Mesendoderm (in vitro differentiated cells): ENCODE results near the gene FOLH1.
"Not testable (repeated sequence)": the region's sequence is repeated elsewhere in the genome, so short reads cannot be mapped to it uniquely, and the experiment has no call there.

Experiments used
- DNase-seq: peaks from one replicate; pipeline ENCODE4 v3.0.0; 2013
- H2AK5ac ChIP-seq: 2 replicates; pipeline ENCODE4 v1.6.1; 2013; ENCODE audit warnings: low read length, inconsistent platforms
- H2BK120ac ChIP-seq: 2 replicates; pipeline ENCODE4 v1.6.1; 2013; ENCODE audit warnings: low read depth, mild to moderate bottlenecking, low read length, moderate library complexity, mixed read lengths
- H2BK15ac ChIP-seq: replicated peaks from 2 replicates; pipeline ENCODE4 v1.6.1; 2013; ENCODE audit warnings: low read depth, mild to moderate bottlenecking, moderate library complexity
- H2BK5ac ChIP-seq: 2 replicates; pipeline ENCODE4 v1.6.1; 2013; ENCODE audit warnings: low read length, inconsistent platforms
- H3K18ac ChIP-seq: 2 replicates; pipeline ENCODE4 v1.6.1; 2013; ENCODE audit warnings: mild to moderate bottlenecking, low read length, mixed read lengths
- H3K23ac ChIP-seq: one replicate; pipeline ENCODE4 v1.6.1; 2013; ENCODE audit warnings: low read length
- H3K27ac ChIP-seq: 2 replicates; pipeline ENCODE4 v1.5.1; 2013; ENCODE audit warnings: low read depth, mild to moderate bottlenecking, inconsistent platforms, low read length, moderate library complexity
- H3K27me3 ChIP-seq: 2 replicates; pipeline ENCODE4 v1.6.1; 2013; ENCODE audit warnings: low read length, control low read depth, mild to moderate bottlenecking, inconsistent platforms; ENCODE audit not compliant: insufficient read depth, poor library complexity
- H3K36me3 ChIP-seq: 2 replicates; pipeline ENCODE4 v1.6.1; 2013; ENCODE audit warnings: low read length, inconsistent platforms; ENCODE audit not compliant: control insufficient read depth, insufficient read depth
- H3K4ac ChIP-seq: one replicate; pipeline ENCODE4 v1.6.1; 2013; ENCODE audit warnings: low read depth, mild to moderate bottlenecking, low read length, moderate library complexity
- H3K4me1 ChIP-seq: 2 replicates; pipeline ENCODE4 v1.6.1; 2013; ENCODE audit warnings: low read depth, low read length, inconsistent platforms; ENCODE audit not compliant: control insufficient read depth
- H3K4me2 ChIP-seq: 2 replicates; pipeline ENCODE4 v1.6.1; 2013; ENCODE audit warnings: low read length
- H3K4me3 ChIP-seq: 2 replicates; pipeline ENCODE4 v1.5.1; 2013; ENCODE audit warnings: mild to moderate bottlenecking, low read length
- H3K56ac ChIP-seq: one replicate; pipeline ENCODE4 v1.6.1; 2013; ENCODE audit warnings: low read length
- H3K79me1 ChIP-seq: 2 replicates; pipeline ENCODE4 v1.6.1; 2013; ENCODE audit warnings: low read length, inconsistent platforms
- H3K79me2 ChIP-seq: 2 replicates; pipeline ENCODE4 v1.6.1; 2013; ENCODE audit warnings: mild to moderate bottlenecking, low read length; ENCODE audit not compliant: control insufficient read depth, insufficient read depth
- H3K9ac ChIP-seq: 2 replicates; pipeline ENCODE4 v1.6.1; 2013; ENCODE audit warnings: low read length, inconsistent platforms
- H4K5ac ChIP-seq: one replicate; pipeline ENCODE4 v1.6.1; 2013; ENCODE audit warnings: low read length
- H4K8ac ChIP-seq: one replicate; pipeline ENCODE4 v1.6.1; 2013; ENCODE audit warnings: low read depth, mild to moderate bottlenecking, control low read depth, low read length, moderate library complexity
- WGBS: extraction: QIAGEN DNeasy Blood & Tissue Kit; methylation state at CpG from one replicate; pipeline ENCODE4 v1.1.7; 2013; ENCODE audit warnings: low lambda C conversion rate, missing lambda C conversion rate; ENCODE audit not compliant: insufficient coverage; ENCODE audit errors: extremely low coverage; 5-methylcytosine and 5-hydroxymethylcytosine counted together

Gene FOLH1

DNA sequence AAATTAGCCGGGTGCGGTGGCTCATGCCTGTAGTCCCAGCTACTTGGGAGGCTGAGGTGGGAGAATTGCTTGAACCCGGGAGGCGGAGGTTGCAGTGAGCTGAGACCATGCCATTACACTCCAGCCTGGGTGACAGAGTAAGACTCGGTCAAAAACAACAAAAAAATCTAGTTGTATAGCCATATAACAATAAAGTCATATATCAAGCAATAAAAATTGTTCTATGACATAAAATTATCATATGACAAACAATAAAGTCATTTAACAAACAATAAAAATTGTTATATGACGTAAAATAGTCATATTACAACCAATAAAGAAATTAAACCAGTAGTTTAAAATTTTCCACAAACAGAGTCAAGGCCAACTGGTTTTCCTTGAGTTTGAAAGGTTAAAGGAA is 12.4 kb downstream of the FOLH1 start:
- not testable (repeated sequence) for H3K79me1 ChIP-seq, H3K4me3 ChIP-seq, H2BK5ac ChIP-seq, H3K4ac ChIP-seq, H3K18ac ChIP-seq, H2AK5ac ChIP-seq, H3K27ac ChIP-seq, H4K5ac ChIP-seq, H3K4me2 ChIP-seq, H3K27me3 ChIP-seq, H4K8ac ChIP-seq, DNase-seq, H3K79me2 ChIP-seq, H3K23ac ChIP-seq, H3K9ac ChIP-seq, H2BK120ac ChIP-seq, H3K4me1 ChIP-seq, H2BK15ac ChIP-seq, H3K56ac ChIP-seq, H3K36me3 ChIP-seq
- WGBS: no CpG with 5 or more reads among the region's 6 CpGs

GRCh38 chr11:49190287-49190686 is 18.1 kb downstream of the FOLH1 start:
- H3K18ac ChIP-seq, H3K9ac ChIP-seq, H2BK120ac ChIP-seq, H3K79me2 ChIP-seq, H3K23ac ChIP-seq, H3K4me2 ChIP-seq, H3K27ac ChIP-seq, H2BK15ac ChIP-seq, H4K8ac ChIP-seq, H4K5ac ChIP-seq, H3K79me1 ChIP-seq, H2BK5ac ChIP-seq, H3K4me3 ChIP-seq, H3K4me1 ChIP-seq, H3K56ac ChIP-seq, H3K36me3 ChIP-seq, H3K27me3 ChIP-seq, H2AK5ac ChIP-seq, DNase-seq, H3K4ac ChIP-seq: not testable (repeated sequence)
- no CpG with 5 or more reads among the region's 2 CpGs for WGBS

DNA sequence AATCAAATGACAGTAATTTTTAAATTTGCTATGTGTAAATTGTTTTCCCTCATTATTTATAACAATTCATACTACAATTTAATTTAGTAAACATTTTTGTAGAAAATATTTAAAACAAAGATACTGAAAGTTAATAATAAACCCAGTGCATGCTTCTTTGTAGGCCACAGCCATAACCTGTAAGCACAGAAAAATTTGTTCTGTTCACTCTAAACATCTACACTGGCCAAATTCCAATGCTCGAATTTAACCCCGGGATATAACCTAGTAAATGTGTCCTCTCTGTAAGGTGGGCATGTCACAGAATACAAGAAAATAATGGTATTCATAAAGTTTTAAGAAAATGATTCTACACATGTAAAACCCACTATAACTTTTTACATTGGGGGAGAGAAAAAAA is 22.2 kb downstream of the FOLH1 start:
- not testable (repeated sequence) for H4K8ac ChIP-seq, H3K27me3 ChIP-seq, DNase-seq, H3K9ac ChIP-seq, H3K79me2 ChIP-seq, H3K56ac ChIP-seq, H2BK15ac ChIP-seq, H3K4me2 ChIP-seq, H2BK120ac ChIP-seq, H3K18ac ChIP-seq, H3K4me3 ChIP-seq, H3K79me1 ChIP-seq, H3K27ac ChIP-seq, H3K23ac ChIP-seq, H3K4me1 ChIP-seq, H3K36me3 ChIP-seq, H2BK5ac ChIP-seq, H2AK5ac ChIP-seq, H4K5ac ChIP-seq, H3K4ac ChIP-seq
- no CpG with 5 or more reads among the region's 2 CpGs for whole genome bisulfite sequencing

- not testable (repeated sequence) for H3K9ac ChIP-seq, H3K4me1 ChIP-seq, DNase-seq, H2BK120ac ChIP-seq, H3K23ac ChIP-seq, H4K5ac ChIP-seq, H3K79me2 ChIP-seq, H3K36me3 ChIP-seq, H3K56ac ChIP-seq, H3K4ac ChIP-seq, H3K4me2 ChIP-seq, H4K8ac ChIP-seq, H3K79me1 ChIP-seq, H2AK5ac ChIP-seq, H3K27me3 ChIP-seq, H2BK5ac ChIP-seq, H3K27ac ChIP-seq, H2BK15ac ChIP-seq, H3K4me3 ChIP-seq, H3K18ac ChIP-seq
- no CpG with 5 or more reads among the region's 3 CpGs for WGBS
Measured at GRCh38 chr11:49185597-49185996, 22.8 kb downstream of the FOLH1 start.

GRCh38 chr11:49184756-49185155 is 23.6 kb downstream of the FOLH1 start:
- not testable (repeated sequence) for H2BK15ac ChIP-seq, H3K79me1 ChIP-seq, H3K79me2 ChIP-seq, H3K23ac ChIP-seq, H3K27ac ChIP-seq, DNase-seq, H3K27me3 ChIP-seq, H3K36me3 ChIP-seq, H3K4me1 ChIP-seq, H3K9ac ChIP-seq, H2BK5ac ChIP-seq, H2BK120ac ChIP-seq, H3K18ac ChIP-seq, H4K8ac ChIP-seq, H3K56ac ChIP-seq, H3K4me3 ChIP-seq, H2AK5ac ChIP-seq, H3K4ac ChIP-seq, H4K5ac ChIP-seq, H3K4me2 ChIP-seq

- not testable (repeated sequence) for H3K27me3 ChIP-seq, H3K4me3 ChIP-seq, H3K4ac ChIP-seq, H3K4me1 ChIP-seq, H3K79me2 ChIP-seq, H3K36me3 ChIP-seq, H2AK5ac ChIP-seq, DNase-seq, H4K8ac ChIP-seq, H4K5ac ChIP-seq, H3K23ac ChIP-seq, H3K18ac ChIP-seq, H3K27ac ChIP-seq, H2BK15ac ChIP-seq, H3K9ac ChIP-seq, H3K4me2 ChIP-seq, H3K79me1 ChIP-seq, H3K56ac ChIP-seq, H2BK120ac ChIP-seq, H2BK5ac ChIP-seq
- no CpG with 5 or more reads among the region's 3 CpGs for WGBS
Measured at GRCh38 chr11:49177936-49178335, 30.5 kb downstream of the FOLH1 start.
